K562 (cell line): ENCODE measurements around the gene SAMD8. TPM values are rescaled to one million over a fixed set of nuclear protein-coding genes. Genes with fewer than 3 reads are reported as not detected.
A peak's percentile ranks its signal among the peaks of the same experiment; 100 is the strongest.
"Not testable (repeated sequence)": the region's sequence is repeated elsewhere in the genome, so short reads cannot be mapped to it uniquely, and the experiment has no call there.

ENCODE experiments used
- ATAC-seq: fragments of 200-7000 bp; cut with Tn5 transposase; 3 replicates; pipeline ENCODE4 v1.9.1; 2020; ENCODE audit warnings: moderate library complexity
- BruUV-seq: library from RNA; stranded (reverse); fragments of 400-500 nt; replicated peaks from 2 replicates; lab custom pipeline; 2021; lab: Mats Ljungman, UMichigan
- CTCF ChIA-PET: fragments of 300-600 bp; formaldehyde crosslinking; extraction: SDS; loops from one replicate; lab custom pipeline; 2021; ENCODE audit warnings: low intra/inter-chr PET ratio; lab: Yijun Ruan, JAX
- POLR2A ChIA-PET: fragments of 300-600, 350-650 bp; sonication (Branson Sonifier 250); formaldehyde crosslinking; extraction: SDS; loops from one replicate; lab custom pipeline; 2021; ENCODE audit warnings: antibody characterized with exemption, inconsistent platforms; lab: Yijun Ruan, JAX
- DNase-seq, 4 experiments: peaks; one replicate each; pipeline versions ENCODE4 v3.0.0 to v3.0.0-alpha.2; 2011 to 2018; ENCODE audit warnings: low spot score in 3 of 4, mixed read lengths in 3 of 4; ENCODE audit errors: extremely low read depth in 1 of 4
- FAIRE-seq: peaks from 2 replicates; lab custom pipeline; 2011; peaks lifted over from hg19 to GRCh38; lab: Jason Lieb, UNC
- H2AFZ ChIP-seq: 2 replicates; pipeline ENCODE4 v1.6.0; 2011; ENCODE audit warnings: low read depth, low read length, control low read depth, inconsistent platforms
- H3K27ac ChIP-seq: fragments of 200-600 bp; 3 replicates; pipeline ENCODE4 v1.8.0; 2011; ENCODE audit warnings: low read depth, mild to moderate bottlenecking, control low read depth, inconsistent platforms, low read length, moderate library complexity, mixed read lengths; ENCODE audit errors: extremely low read depth
- H3K27me3 ChIP-seq, 2 experiments: fragments of 300-600 bp in 1 of 2; 2 replicates in 1 of 2; 3 replicates in 1 of 2; pipeline versions ENCODE4 v1.6.0 to v1.8.0; 2011; ENCODE audit warnings: inconsistent platforms in 2 of 2, low read length in 2 of 2, mild to moderate bottlenecking in 1 of 2, mixed read lengths in 1 of 2, moderate library complexity in 1 of 2; ENCODE audit not compliant: control insufficient read depth in 2 of 2, insufficient read depth in 2 of 2
- H3K36me3 ChIP-seq: fragments of 300-600 bp; 3 replicates; pipeline ENCODE4 v1.8.0; 2011; ENCODE audit warnings: mild to moderate bottlenecking, low read length, inconsistent platforms; ENCODE audit not compliant: control insufficient read depth, insufficient read depth
- H3K4me1 ChIP-seq, 2 experiments: fragments of 200-600 bp in 1 of 2; replicated peaks in 1 of 2; 2 replicates in 1 of 2; 3 replicates in 1 of 2; pipeline versions ENCODE4 v1.5.1 to v1.8.0; 2011; ENCODE audit warnings: inconsistent platforms in 2 of 2, low read length in 2 of 2, mild to moderate bottlenecking in 1 of 2, mixed read lengths in 1 of 2, moderate library complexity in 1 of 2; ENCODE audit not compliant: control insufficient read depth in 2 of 2, insufficient read depth in 2 of 2
- H3K4me2 ChIP-seq: 2 replicates; pipeline ENCODE4 v1.6.1; 2011; ENCODE audit warnings: low read length, control low read depth, inconsistent platforms, mixed read lengths; ENCODE audit not compliant: insufficient read depth
- H3K4me3 ChIP-seq: fragments of 200-600 bp; sonication (generic), shearing (Covaris generic); 2 replicates; pipeline ENCODE4 v1.5.1; 2016; ENCODE audit warnings: control low read depth, inconsistent platforms
- H3K79me2 ChIP-seq: fragments of 200-600 bp; 3 replicates; pipeline ENCODE4 v1.8.0; 2011; ENCODE audit warnings: low read length, inconsistent platforms; ENCODE audit not compliant: control insufficient read depth, insufficient read depth
- H3K9ac ChIP-seq, 2 experiments: 2 replicates each; pipeline versions ENCODE4 v1.6.0 to v1.6.1; 2011; ENCODE audit warnings: low read depth in 2 of 2, low read length in 2 of 2, control low read depth in 1 of 2, inconsistent platforms in 1 of 2, mild to moderate bottlenecking in 1 of 2, mixed read lengths in 1 of 2; ENCODE audit not compliant: insufficient read depth in 1 of 2
- H3K9me1 ChIP-seq: one replicate; pipeline ENCODE4 v1.6.0; 2011; ENCODE audit warnings: inconsistent platforms, mild to moderate bottlenecking, low read length, moderate library complexity; ENCODE audit not compliant: control insufficient read depth, insufficient read depth
- H3K9me3 ChIP-seq: replicated peaks from 2 replicates; pipeline ENCODE4 v1.5.1; 2011; ENCODE audit warnings: low read depth, low read length, inconsistent platforms; ENCODE audit not compliant: control insufficient read depth, insufficient read depth
- H4K20me1 ChIP-seq: replicated peaks from 2 replicates; pipeline ENCODE4 v1.6.1; 2011; ENCODE audit warnings: low read length, inconsistent platforms, mixed read lengths; ENCODE audit not compliant: control insufficient read depth, insufficient read depth
- ARID1B ChIP-seq: fragments of 450-650 bp; IDR thresholded peaks from 2 replicates; pipeline ENCODE4 v1.6.1; 2016; ENCODE audit warnings: antibody characterized with exemption, mild to moderate bottlenecking, inconsistent platforms
- CEBPB ChIP-seq: fragments of 450-650 bp; IDR thresholded peaks from 2 replicates; pipeline ENCODE4 v1.6.1; 2016; ENCODE audit warnings: missing genetic modification characterization, missing compliant biosample characterization
- EGR1 ChIP-seq: fragments of 450-650 bp; conservative IDR thresholded peaks from 2 replicates; pipeline ENCODE4 v1.6.1; 2017; ENCODE audit warnings: mild to moderate bottlenecking
- JUND ChIP-seq, 2 experiments: IDR thresholded peaks; 2 replicates in 1 of 2; 3 replicates in 1 of 2; pipeline ENCODE4 v1.6.1; 2011; ENCODE audit warnings: borderline replicate concordance in 2 of 2, low read depth in 2 of 2, low read length in 2 of 2, improper control_type of control experiment in 1 of 2, missing biosample characterization in 1 of 2, missing genetic modification characterization in 1 of 2, missing genetic modification reagents in 1 of 2
- WGBS: fragments of 100-300 bp; shearing (Covaris generic); methylation state at CpG from one replicate; pipeline ENCODE4 v1.1.6; 2016; ENCODE audit warnings: low coverage, mixed read lengths; ENCODE audit not compliant: insufficient coverage; ENCODE audit errors: missing lambda C conversion rate; 5-methylcytosine and 5-hydroxymethylcytosine counted together
- in situ Hi-C: fragments of 300-500 bp; cut with MboI; formaldehyde crosslinking; loops from 4 replicates; pipeline ENCODE4 v1.15.0; 2018; ENCODE audit warnings: inconsistent platforms, mixed read lengths
- intact Hi-C: fragments of 100-400 bp; cut with micrococcal nuclease; formaldehyde crosslinking; loops from 2 replicates; pipeline ENCODE4 v1.14.2; 2022
- polyA plus RNA-seq, 8 experiments: library from polyadenylated mRNA; depleted of rRNA in 4 of 8; stranded (reverse) in 5 of 8; unstranded in 3 of 8; fragments of >200 nt; fragmentation: Nextera tagmentation in 2 of 8; fragmentation: Illumina TruSeq in 1 of 8; extraction: Ambion mirVana in 2 of 8; extraction: Trizol in 1 of 8; gene quantifications; 2 replicates each; pipeline versions ENCODE4 v1.2.1 to v1.2.3, GENCODE V29; 2011 to 2014; ENCODE audit warnings: inconsistent platforms in 1 of 8, missing spikeins in 1 of 8
- total RNA-seq, 7 experiments: library from RNA; depleted of rRNA in 6 of 7; stranded (reverse); fragments of >200 nt in 6 of 7; fragmentation: Illumina TruSeq in 2 of 7; extraction: Trizol in 2 of 7; gene quantifications; 2 replicates each; pipeline versions ENCODE4 v1.2.1 to v1.2.3, GENCODE V29; 2011 to 2021; ENCODE audit warnings: low replicate concordance in 1 of 7
- TF ChIP-seq, protein P1 (sequence below): sonication (generic); formaldehyde crosslinking; IDR thresholded peaks from 2 replicates; pipeline ENCODE4 v1.8.0; 2022; ENCODE audit warnings: missing genetic modification reagents, mild to moderate bottlenecking, moderate library complexity, borderline replicate concordance
- TF ChIP-seq, protein P2 (sequence below), 2 experiments: fragments of 450-650 bp in 1 of 2; sonication (generic) in 1 of 2; formaldehyde crosslinking in 1 of 2; IDR thresholded peaks in 1 of 2; conservative IDR thresholded peaks in 1 of 2; 2 replicates each; pipeline versions ENCODE4 v1.6.1 to v1.8.1; 2016 to 2023; ENCODE audit warnings: mild to moderate bottlenecking in 2 of 2, moderate library complexity in 2 of 2, inconsistent platforms in 1 of 2, missing genetic modification reagents in 1 of 2

Gene SAMD8
- total and polyA plus RNA-seq, 9 of the 15 experiments (the other 6 are each of a cell fraction or from before 2014, with no cell fraction given): 2.7 to 16.1 (median 6.2) TPM

GRCh38 chr10:75116941-75117775 is 5.7 kb downstream of the SAMD8 start:
- DNase-seq; CTCF ChIA-PET; intact Hi-C loops; H3K9ac ChIP-seq; FAIRE-seq; H3K27ac ChIP-seq; ATAC-seq; H4K20me1 ChIP-seq; H3K4me3 ChIP-seq; H3K9me3 ChIP-seq; H3K27me3 ChIP-seq; H3K4me2 ChIP-seq; H3K36me3 ChIP-seq; BruUV-seq; H3K9me1 ChIP-seq; in situ Hi-C loops; H2AFZ ChIP-seq; TF ChIP-seq JUND (tag; IDR thresholded peaks at IDR 0.05; ENCODE audit: borderline replicate concordance, low read depth, low read length): not testable (repeated sequence)
- POLR2A ChIA-PET: interaction anchor here (1.5 kb wide), 1 partner anchor 9 kb away, joined by 6 read pairs; no protein-coding TSS in a partner anchor
- WGBS: 78% methylated on average over 15 of the region's 15 CpGs
- Histone ChIP-seq H3K79me2 (peaks cover 51% of the 10 kb centered on the region), H3K4me1 (peaks cover 6 to 17% of the 10 kb centered on the region in 2 experiments; a peak in 4 of 5 replicates)
- TF ChIP-seq EGR1 (peak; percentile 51; the same call in 1 of the 2 replicates), JUND (IDR thresholded peaks at IDR 0.05; ENCODE audit: borderline replicate concordance, low read depth, low read length) (0 out of 2 replicates have a peak, but pooled peaks have one; percentile 7), ARID1B (0 out of 2 replicates have a peak, but pooled peaks have one; percentile 9), CEBPB (peak; percentile 60)
- TF ChIP-seq, protein P1, sequence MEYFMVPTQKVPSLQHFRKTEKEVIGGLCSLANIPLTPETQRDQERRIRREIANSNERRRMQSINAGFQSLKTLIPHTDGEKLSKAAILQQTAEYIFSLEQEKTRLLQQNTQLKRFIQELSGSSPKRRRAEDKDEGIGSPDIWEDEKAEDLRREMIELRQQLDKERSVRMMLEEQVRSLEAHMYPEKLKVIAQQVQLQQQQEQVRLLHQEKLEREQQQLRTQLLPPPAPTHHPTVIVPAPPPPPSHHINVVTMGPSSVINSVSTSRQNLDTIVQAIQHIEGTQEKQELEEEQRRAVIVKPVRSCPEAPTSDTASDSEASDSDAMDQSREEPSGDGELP (CRISPR knock-in tag): peak; percentile 39; the same call in 1 of the 2 replicates
- TF ChIP-seq, protein P2, sequence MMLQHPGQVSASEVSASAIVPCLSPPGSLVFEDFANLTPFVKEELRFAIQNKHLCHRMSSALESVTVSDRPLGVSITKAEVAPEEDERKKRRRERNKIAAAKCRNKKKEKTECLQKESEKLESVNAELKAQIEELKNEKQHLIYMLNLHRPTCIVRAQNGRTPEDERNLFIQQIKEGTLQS (IDR thresholded peaks at IDR 0.05): peak; percentile 55
- TF ChIP-seq, protein P2 (CRISPR knock-in tag; conservative IDR thresholded peaks at IDR 0.05): not testable (repeated sequence)
